Fibroblast of lung (primary cell): Measurements from ENCODE around the gene NR2F2. TPM values are rescaled to one million over a fixed set of nuclear protein-coding genes. Genes with fewer than 3 reads are reported as not detected.

Experiments used
- DNase-seq, 2 donors: peaks; one replicate each; pipeline versions ENCODE4 v3.0.0 to v3.0.0-alpha.2; 2010; ENCODE audit warnings: low read depth in 2 of 2
- H2AFZ ChIP-seq: 2 replicates; pipeline ENCODE4 v1.5.1; 2012; ENCODE audit warnings: low read length, control low read depth, inconsistent platforms
- H3K27ac ChIP-seq: 2 replicates; pipeline ENCODE4 v1.5.1; 2011; ENCODE audit warnings: low read length, control low read depth; ENCODE audit not compliant: insufficient read depth
- H3K27me3 ChIP-seq: 2 replicates; pipeline ENCODE4 v1.5.1; 2011; ENCODE audit warnings: mild to moderate bottlenecking, low read length; ENCODE audit not compliant: control insufficient read depth, insufficient read depth
- H3K36me3 ChIP-seq: 2 replicates; pipeline ENCODE4 v1.5.1; 2011; ENCODE audit warnings: low read length; ENCODE audit not compliant: control insufficient read depth, insufficient read depth
- H3K4me1 ChIP-seq: 2 replicates; pipeline ENCODE4 v1.5.1; 2011; ENCODE audit warnings: low read length; ENCODE audit not compliant: control insufficient read depth, insufficient read depth; ENCODE audit errors: extremely low read depth
- H3K4me2 ChIP-seq: 2 replicates; pipeline ENCODE4 v1.5.1; 2011; ENCODE audit warnings: low read length, control low read depth; ENCODE audit not compliant: insufficient read depth; ENCODE audit errors: extremely low read depth
- H3K4me3 ChIP-seq, 4 experiments: fragments of 200-600 bp in 1 of 4; sonication (generic) in 1 of 4; replicated peaks in 1 of 4; 2 replicates each; pipeline ENCODE4 v1.5.1; 2011 to 2016; ENCODE audit warnings: low read length in 4 of 4, low read depth in 3 of 4, mild to moderate bottlenecking in 3 of 4, control low read depth in 2 of 4, inconsistent platforms in 1 of 4, mixed read lengths in 1 of 4; ENCODE audit not compliant: insufficient read depth in 1 of 4; ENCODE audit errors: control extremely low read depth in 1 of 4
- H3K79me2 ChIP-seq: 2 replicates; pipeline ENCODE4 v1.5.1; 2012; ENCODE audit warnings: mild to moderate bottlenecking, low read length, inconsistent platforms; ENCODE audit not compliant: control insufficient read depth, insufficient read depth
- H3K9ac ChIP-seq: 2 replicates; pipeline ENCODE4 v1.5.1; 2011; ENCODE audit warnings: mild to moderate bottlenecking, low read length, control low read depth; ENCODE audit not compliant: insufficient read depth
- H3K9me3 ChIP-seq: 2 replicates; pipeline ENCODE4 v1.5.1; 2012; ENCODE audit warnings: low read depth, low read length; ENCODE audit not compliant: control insufficient read depth, insufficient read depth
- H4K20me1 ChIP-seq: 2 replicates; pipeline ENCODE4 v1.5.1; 2011; ENCODE audit warnings: low read length; ENCODE audit not compliant: control insufficient read depth, insufficient read depth; ENCODE audit errors: extremely low read depth
- EZH2 ChIP-seq: IDR thresholded peaks from 2 replicates; pipeline ENCODE4 v1.5.1; 2012; ENCODE audit warnings: low read length, control low read depth, mild to moderate bottlenecking; ENCODE audit errors: missing control alignments
- polyA plus RNA-seq, 2 donors: library from polyadenylated mRNA; depleted of rRNA in 1 of 2; stranded (reverse) in 1 of 2; unstranded in 1 of 2; fragments of >200 nt; gene quantifications; 2 replicates each; pipeline ENCODE4 v1.2.1, GENCODE V29; 2011 to 2012; ENCODE audit warnings: missing spikeins in 1 of 2
- total RNA-seq: library from RNA; depleted of rRNA; stranded (reverse); fragments of >200 nt; gene quantifications from 2 replicates; pipeline ENCODE4 v1.2.1, GENCODE V29; 2014
- TF ChIP-seq, protein P1 (sequence below), 2 donors: IDR thresholded peaks in 1 of 2; conservative IDR thresholded peaks in 1 of 2; 1 replicate in 1 of 2; 2 replicates in 1 of 2; pipeline ENCODE4 v1.5.1; 2011 to 2012; ENCODE audit warnings: low read length in 2 of 2, control low read depth in 1 of 2, inconsistent platforms in 1 of 2, low read depth in 1 of 2, mild to moderate bottlenecking in 1 of 2

Gene NR2F2
- total and polyA plus RNA-seq, 2 donors (not counting 1 experiment from before 2014, with no cell fraction given): 15.7 to 130 TPM

DNA sequence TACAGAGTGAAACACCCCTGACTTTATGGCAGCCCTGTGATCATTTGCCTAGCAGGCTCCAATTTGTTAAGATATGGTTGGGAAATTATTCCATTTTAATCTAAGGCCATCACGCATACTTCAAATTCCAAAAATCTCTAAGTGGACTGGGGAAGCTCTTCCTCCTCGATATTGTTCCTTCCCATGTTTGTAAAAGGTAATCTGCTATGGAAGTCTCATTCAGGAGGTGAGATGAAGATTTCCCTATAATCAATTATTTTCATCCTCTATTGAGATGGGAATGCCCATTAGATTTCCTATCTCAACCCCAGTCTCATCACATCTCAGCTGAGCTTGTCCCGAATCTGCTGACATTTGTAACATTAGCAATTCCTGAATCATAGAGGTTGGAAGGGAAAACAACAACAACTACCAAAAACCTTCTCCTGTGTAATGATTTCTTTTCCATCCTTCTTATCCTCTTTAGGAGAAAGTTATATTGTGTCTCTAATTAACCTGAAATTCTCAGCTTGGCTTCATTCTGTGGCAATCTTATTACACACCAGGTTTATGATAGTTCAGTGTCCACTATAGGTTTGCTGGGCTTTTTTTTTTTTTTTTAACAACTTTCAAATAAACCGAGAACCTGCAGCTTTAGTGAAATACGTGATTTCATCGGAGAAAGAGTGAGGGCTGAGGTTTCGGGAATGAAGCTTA lies 2.2 kb upstream of the NR2F2 start:
- peak overlapping the region; percentile 87 for H3K27ac ChIP-seq
- H3K4me2 ChIP-seq: peak overlapping the region; percentile 89
- peaks cover 2% of the 10 kb centered on the region for H4K20me1 ChIP-seq
- peaks cover 7% of the 10 kb centered on the region for H3K36me3 ChIP-seq
- no peak overlapping the region for H3K9ac ChIP-seq
- no peak for TF ChIP-seq EZH2
- TF ChIP-seq, protein P1, sequence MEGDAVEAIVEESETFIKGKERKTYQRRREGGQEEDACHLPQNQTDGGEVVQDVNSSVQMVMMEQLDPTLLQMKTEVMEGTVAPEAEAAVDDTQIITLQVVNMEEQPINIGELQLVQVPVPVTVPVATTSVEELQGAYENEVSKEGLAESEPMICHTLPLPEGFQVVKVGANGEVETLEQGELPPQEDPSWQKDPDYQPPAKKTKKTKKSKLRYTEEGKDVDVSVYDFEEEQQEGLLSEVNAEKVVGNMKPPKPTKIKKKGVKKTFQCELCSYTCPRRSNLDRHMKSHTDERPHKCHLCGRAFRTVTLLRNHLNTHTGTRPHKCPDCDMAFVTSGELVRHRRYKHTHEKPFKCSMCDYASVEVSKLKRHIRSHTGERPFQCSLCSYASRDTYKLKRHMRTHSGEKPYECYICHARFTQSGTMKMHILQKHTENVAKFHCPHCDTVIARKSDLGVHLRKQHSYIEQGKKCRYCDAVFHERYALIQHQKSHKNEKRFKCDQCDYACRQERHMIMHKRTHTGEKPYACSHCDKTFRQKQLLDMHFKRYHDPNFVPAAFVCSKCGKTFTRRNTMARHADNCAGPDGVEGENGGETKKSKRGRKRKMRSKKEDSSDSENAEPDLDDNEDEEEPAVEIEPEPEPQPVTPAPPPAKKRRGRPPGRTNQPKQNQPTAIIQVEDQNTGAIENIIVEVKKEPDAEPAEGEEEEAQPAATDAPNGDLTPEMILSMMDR (conservative IDR thresholded peaks at IDR 0.05 in 1 of 2, IDR thresholded peaks at IDR 0.05 in 1 of 2; ENCODE audit: low read depth in 1 of 2, low read length in 2 of 2): no peak
- peak; percentile 52 to 67 for DNase-seq
- peaks cover 9% of the 10 kb centered on the region for H3K4me1 ChIP-seq
- peak overlapping the region; percentile 65 to 96 (median 74) for H3K4me3 ChIP-seq
- H2AFZ ChIP-seq: no peak overlapping the region
- H3K9me3 ChIP-seq: no peaks in the 10 kb centered on the region
- H3K79me2 ChIP-seq: peaks cover 92% of the 10 kb centered on the region
- no peaks in the 10 kb centered on the region for H3K27me3 ChIP-seq

DNA sequence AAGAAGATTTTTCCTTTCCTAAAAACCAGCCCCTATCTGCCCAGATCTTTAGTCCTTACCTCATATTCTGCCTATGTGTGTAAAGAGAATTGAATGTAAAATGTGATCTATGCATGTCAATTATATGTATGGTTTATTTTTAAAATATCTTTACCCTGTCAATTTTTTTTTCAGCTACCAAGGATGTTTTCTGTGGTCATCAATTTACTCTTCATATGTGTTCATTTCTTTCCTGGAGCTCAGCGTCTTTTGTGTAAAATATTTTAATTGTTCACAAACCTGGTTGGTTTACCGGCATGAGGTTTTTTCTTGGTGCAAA lies 1.7 kb upstream of the NR2F2 start:
- peak overlapping the region; percentile 65 to 96 (median 74) for H3K4me3 ChIP-seq
- no peaks in the 10 kb centered on the region for H3K9me3 ChIP-seq
- peaks cover 11% of the 10 kb centered on the region for H3K36me3 ChIP-seq
- H4K20me1 ChIP-seq: peaks cover 2% of the 10 kb centered on the region
- no peak overlapping the region for H3K9ac ChIP-seq
- H3K4me2 ChIP-seq: peak overlapping the region; percentile 89
- no peak overlapping the region for H2AFZ ChIP-seq
- no peaks in the 10 kb centered on the region for H3K27me3 ChIP-seq
- TF ChIP-seq, protein P1 (conservative IDR thresholded peaks at IDR 0.05 in 1 of 2, IDR thresholded peaks at IDR 0.05 in 1 of 2; ENCODE audit: low read depth in 1 of 2, low read length in 2 of 2): no peak
- TF ChIP-seq EZH2: no peak
- no peak for DNase-seq
- peak overlapping the region; percentile 87 for H3K27ac ChIP-seq
- peaks cover 92% of the 10 kb centered on the region for H3K79me2 ChIP-seq
- H3K4me1 ChIP-seq: peaks cover 9% of the 10 kb centered on the region

DNA sequence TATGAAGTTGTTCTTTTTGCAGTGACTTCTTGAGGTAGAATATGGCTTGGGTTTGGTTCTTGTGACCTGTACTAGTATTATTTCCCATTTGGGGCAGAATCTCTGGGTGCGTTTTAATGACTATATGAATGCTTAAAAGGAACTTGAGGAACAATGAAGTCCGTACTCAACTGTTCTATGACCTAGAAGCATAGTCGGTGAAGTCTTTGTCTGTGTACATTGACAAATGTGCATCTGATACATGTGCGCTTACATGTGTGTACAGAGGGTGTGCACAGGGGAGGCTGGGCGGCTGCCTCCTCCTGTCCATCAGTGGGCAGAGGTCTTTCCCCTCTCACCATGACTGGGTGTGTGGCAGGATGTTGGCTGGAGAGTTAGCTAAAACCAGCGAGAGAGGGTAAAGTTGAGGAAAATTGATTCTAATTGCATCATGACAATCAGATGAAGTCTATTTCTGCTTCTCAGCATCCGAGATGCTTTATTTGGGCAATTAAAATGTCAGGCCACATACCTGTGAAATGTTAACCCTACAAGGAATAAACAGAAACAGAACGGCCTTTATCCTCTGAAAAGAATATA lies 1.0 kb upstream of the NR2F2 start:
- TF ChIP-seq EZH2: no peak
- TF ChIP-seq, protein P1 (conservative IDR thresholded peaks at IDR 0.05 in 1 of 2, IDR thresholded peaks at IDR 0.05 in 1 of 2; ENCODE audit: low read depth in 1 of 2, low read length in 2 of 2): no peak
- peaks cover 2% of the 10 kb centered on the region for H4K20me1 ChIP-seq
- peaks cover 4% of the 10 kb centered on the region for H3K4me1 ChIP-seq
- H2AFZ ChIP-seq: no peak overlapping the region
- peak overlapping the region; percentile 65 to 96 (median 74) for H3K4me3 ChIP-seq
- no peaks in the 10 kb centered on the region for H3K9me3 ChIP-seq
- peaks cover 17% of the 10 kb centered on the region for H3K36me3 ChIP-seq
- peak overlapping the region; percentile 87 for H3K27ac ChIP-seq
- H3K79me2 ChIP-seq: peaks cover 92% of the 10 kb centered on the region
- peak overlapping the region; percentile 89 for H3K4me2 ChIP-seq
- peak overlapping the region; percentile 75 for H3K9ac ChIP-seq
- H3K27me3 ChIP-seq: no peaks in the 10 kb centered on the region
- DNase-seq: peak; percentile 59 to 86
